IMR-90 (cell line): ENCODE measurements around the gene PRKRA. TPM values are rescaled to one million over a fixed set of nuclear protein-coding genes. Genes with fewer than 3 reads are reported as not detected.

ENCODE experiments used
- ATAC-seq: fragments of 200-7000 bp; cut with Tn5 transposase; 2 replicates; pipeline ENCODE4 v1.9.1; 2020; ENCODE audit warnings: low read depth, mild to moderate bottlenecking, moderate library complexity
- BruUV-seq: library from RNA; stranded (reverse); fragments of 400-500 nt; replicated peaks from 2 replicates; lab custom pipeline; 2021; lab: Mats Ljungman, UMichigan
- CTCF ChIA-PET: fragments of 300-600 bp; formaldehyde crosslinking; extraction: SDS; loops from one replicate; lab custom pipeline; 2021; ENCODE audit warnings: antibody characterized with exemption; lab: Yijun Ruan, JAX
- POLR2A ChIA-PET: fragments of 300-600 bp; sonication (Branson Sonifier 250); formaldehyde crosslinking; loops from one replicate; lab custom pipeline; 2022; ENCODE audit warnings: antibody characterized with exemption; ENCODE audit not compliant: unreplicated experiment; lab: Charles Lee
- DNase-seq: peaks from one replicate; pipeline ENCODE4 v3.0.0; 2013
- H2AFZ ChIP-seq: replicated peaks from 2 replicates; pipeline ENCODE3; 2013; ENCODE audit warnings: low read length, mild to moderate bottlenecking; ENCODE audit not compliant: poor library complexity
- H2AK5ac ChIP-seq: 2 replicates; pipeline ENCODE4 v1.6.1; 2013; ENCODE audit warnings: low read depth, low read length, inconsistent platforms
- H2AK9ac ChIP-seq: replicated peaks from 2 replicates; pipeline ENCODE3; 2013; ENCODE audit warnings: mild to moderate bottlenecking, low read depth, low read length, moderate library complexity; ENCODE audit not compliant: poor library complexity
- H2BK120ac ChIP-seq: 2 replicates; pipeline ENCODE4 v1.6.1; 2013; ENCODE audit warnings: low read depth, low read length, inconsistent platforms
- H2BK15ac ChIP-seq: 3 replicates; pipeline ENCODE4 v1.6.1; 2013; ENCODE audit warnings: low read depth, low read length, inconsistent platforms
- H2BK20ac ChIP-seq: 2 replicates; pipeline ENCODE4 v1.6.1; 2013; ENCODE audit warnings: low read depth, mild to moderate bottlenecking, inconsistent platforms, low read length, moderate library complexity
- H2BK5ac ChIP-seq: 2 replicates; pipeline ENCODE4 v1.6.1; 2013; ENCODE audit warnings: mild to moderate bottlenecking, low read depth, low read length, inconsistent platforms; ENCODE audit not compliant: poor library complexity, severe bottlenecking
- H3K14ac ChIP-seq: replicated peaks from 2 replicates; pipeline ENCODE4 v1.6.1; 2013; ENCODE audit warnings: low read depth, low read length, inconsistent platforms
- H3K18ac ChIP-seq: 2 replicates; pipeline ENCODE4 v1.6.1; 2013; ENCODE audit warnings: low read depth, low read length, control low read depth
- H3K23ac ChIP-seq: 2 replicates; pipeline ENCODE4 v1.6.1; 2013; ENCODE audit warnings: low read depth, low read length, inconsistent platforms
- H3K27ac ChIP-seq: 2 replicates; pipeline ENCODE4 v1.5.1; 2013; ENCODE audit warnings: mild to moderate bottlenecking, control low read depth, low read length; ENCODE audit not compliant: insufficient read depth
- H3K27me3 ChIP-seq: 2 replicates; pipeline ENCODE4 v1.6.1; 2013; ENCODE audit warnings: low read length; ENCODE audit not compliant: control insufficient read depth, insufficient read depth
- H3K36me3 ChIP-seq: 2 replicates; pipeline ENCODE4 v1.6.1; 2013; ENCODE audit warnings: low read length, mixed read lengths; ENCODE audit not compliant: control insufficient read depth, insufficient read depth
- H3K4ac ChIP-seq: 2 replicates; pipeline ENCODE4 v1.6.1; 2013; ENCODE audit warnings: low read depth, low read length, inconsistent platforms
- H3K4me1 ChIP-seq: 2 replicates; pipeline ENCODE4 v1.6.1; 2013; ENCODE audit warnings: low read length, mixed read lengths; ENCODE audit not compliant: control insufficient read depth, insufficient read depth
- H3K4me2 ChIP-seq: 2 replicates; pipeline ENCODE4 v1.6.1; 2013; ENCODE audit warnings: low read depth, mild to moderate bottlenecking, control low read depth, low read length, moderate library complexity
- H3K4me3 ChIP-seq: 2 replicates; pipeline ENCODE4 v1.5.1; 2013; ENCODE audit warnings: low read depth, mild to moderate bottlenecking, control low read depth, low read length, moderate library complexity; ENCODE audit not compliant: insufficient read depth
- H3K56ac ChIP-seq: 2 replicates; pipeline ENCODE4 v1.6.1; 2013; ENCODE audit warnings: low read length, inconsistent platforms; ENCODE audit not compliant: insufficient read depth; ENCODE audit errors: extremely low read depth
- H3K79me1 ChIP-seq, 2 experiments: 2 replicates each; pipeline ENCODE4 v1.6.1; 2013; ENCODE audit warnings: low read length in 2 of 2, inconsistent platforms in 1 of 2, low read depth in 1 of 2
- H3K9ac ChIP-seq: 2 replicates; pipeline ENCODE4 v1.6.1; 2013; ENCODE audit warnings: low read depth, low read length, control low read depth
- H3K9me1 ChIP-seq: 2 replicates; pipeline ENCODE4 v1.6.1; 2013; ENCODE audit warnings: low read length, inconsistent platforms; ENCODE audit not compliant: insufficient read depth
- H3K9me3 ChIP-seq: 2 replicates; pipeline ENCODE4 v1.6.1; 2013; ENCODE audit warnings: low read length; ENCODE audit not compliant: control insufficient read depth, insufficient read depth
- H4K20me1 ChIP-seq: 2 replicates; pipeline ENCODE4 v1.6.1; 2013; ENCODE audit warnings: low read length, inconsistent platforms; ENCODE audit not compliant: insufficient read depth
- H4K5ac ChIP-seq: 2 replicates; pipeline ENCODE4 v1.6.1; 2013; ENCODE audit warnings: mild to moderate bottlenecking, low read depth, low read length, control low read depth
- H4K8ac ChIP-seq, 2 experiments: 2 replicates each; pipeline ENCODE4 v1.6.1; 2013; ENCODE audit warnings: low read depth in 2 of 2, low read length in 2 of 2, control low read depth in 1 of 2, inconsistent platforms in 1 of 2
- H4K91ac ChIP-seq: 2 replicates; pipeline ENCODE4 v1.6.1; 2013; ENCODE audit warnings: low read depth, low read length, inconsistent platforms; ENCODE audit not compliant: insufficient read depth
- MAFK ChIP-seq: IDR thresholded peaks from 2 replicates; pipeline ENCODE4 v1.6.1; 2012; ENCODE audit warnings: low read depth, low read length, improper control_type of control experiment
- RAD21 ChIP-seq: IDR thresholded peaks from 2 replicates; pipeline ENCODE4 v1.6.1; 2012; ENCODE audit warnings: low read length, improper control_type of control experiment
- RCOR1 ChIP-seq: IDR thresholded peaks from 2 replicates; pipeline ENCODE4 v1.6.1; 2012; ENCODE audit warnings: mild to moderate bottlenecking, low read length, improper control_type of control experiment; ENCODE audit not compliant: insufficient replicate concordance
- SMC3 ChIP-seq: fragments of 150-350 bp; IDR thresholded peaks from 2 replicates; pipeline ENCODE4 v1.6.1; 2016; ENCODE audit warnings: low read depth, mild to moderate bottlenecking, antibody characterized with exemption, low read length, moderate library complexity
- WGBS, 2 experiments: methylation state at CpG; one replicate each; pipeline versions ENCODE4 v1.1.5 to v1.1.7; 2013; ENCODE audit warnings: missing lambda C conversion rate in 2 of 2; ENCODE audit not compliant: insufficient read length in 1 of 2; ENCODE audit errors: extremely low coverage in 2 of 2; 5-methylcytosine and 5-hydroxymethylcytosine counted together
- dilution Hi-C: fragments of 300-500 bp; cut with HindIII; formaldehyde crosslinking; loops from one replicate; pipeline ENCODE4 v1.14.3; 2018; ENCODE audit warnings: low sequenced_read_pairs; ENCODE audit not compliant: unreplicated experiment
- in situ Hi-C: fragments of 300-500 bp; cut with MboI; formaldehyde crosslinking; loops from 3 replicates; pipeline ENCODE4 v1.14.3; 2019; ENCODE audit warnings: low sequenced_read_pairs, inconsistent platforms, mixed read lengths
- intact Hi-C: fragments of 100-400 bp; cut with micrococcal nuclease; formaldehyde crosslinking; loops from 2 replicates; pipeline ENCODE4 v1.10.0; 2022
- polyA plus RNA-seq, 3 experiments: library from polyadenylated mRNA; depleted of rRNA; stranded (reverse); fragments of >200 nt; gene quantifications; 2 replicates each; pipeline ENCODE4 v1.2.3, GENCODE V29; 2012; ENCODE audit warnings: low replicate concordance in 1 of 3
- total RNA-seq: library from RNA; depleted of rRNA; stranded (reverse); fragments of >200 nt; gene quantifications from 2 replicates; pipeline ENCODE4 v1.2.3, GENCODE V29; 2012
- TF ChIP-seq, protein P1 (sequence below): conservative IDR thresholded peaks from 2 replicates; pipeline ENCODE4 v1.5.1; 2012; ENCODE audit warnings: mild to moderate bottlenecking, low read depth, low read length, improper control_type of control experiment

PRKRA gene
- total and polyA plus RNA-seq, 2 of the 4 experiments (the other 2 are of a cell fraction): 39.5 to 53.6 TPM

GRCh38 chr2:178419123-178419522 lies 31.9 kb downstream of the PRKRA start:
- dilution Hi-C loops: no loop called here
- Histone ChIP-seq H4K5ac (no peak overlapping the region), H3K23ac (no peak overlapping the region), H3K9ac (no peak overlapping the region), H4K20me1 (no peaks in the 10 kb centered on the region), H3K56ac (no peak overlapping the region), H2BK20ac (no peak overlapping the region), H3K79me1 (peaks cover 20 to 40% of the 10 kb centered on the region in 2 experiments), H4K8ac (no peak overlapping the region), H2BK5ac (no peak overlapping the region), H4K91ac (no peak overlapping the region), H3K27ac (no peak overlapping the region), H2AK5ac (no peak overlapping the region), H2BK120ac (no peak overlapping the region), H3K9me3 (no peaks in the 10 kb centered on the region), H2BK15ac (no peak overlapping the region), H3K4ac (no peak overlapping the region), H3K9me1 (peaks cover 3% of the 10 kb centered on the region; the same call in 1 of the 2 replicates), H3K4me1 (0 out of 2 replicates have a peak, but pooled peaks cover 2% of the 10 kb centered on the region), H3K27me3 (no peaks in the 10 kb centered on the region), H3K14ac (no peak overlapping the region), H3K36me3 (no peaks in the 10 kb centered on the region), H2AK9ac (no peak overlapping the region), H3K4me2 (no peak overlapping the region), H3K18ac (no peak overlapping the region), H3K4me3 (no peak overlapping the region), H2AFZ (no peak overlapping the region)
- BruUV-seq: no TSS peak
- DNase-seq: peak; percentile 61
- in situ Hi-C loops: loop anchor here (5.0 kb wide), 1 partner anchor 287 kb away; no protein-coding TSS in a partner anchor
- ATAC-seq: peak; percentile 63
- peak; percentile 60 for TF ChIP-seq RAD21
- TF ChIP-seq, protein P1, sequence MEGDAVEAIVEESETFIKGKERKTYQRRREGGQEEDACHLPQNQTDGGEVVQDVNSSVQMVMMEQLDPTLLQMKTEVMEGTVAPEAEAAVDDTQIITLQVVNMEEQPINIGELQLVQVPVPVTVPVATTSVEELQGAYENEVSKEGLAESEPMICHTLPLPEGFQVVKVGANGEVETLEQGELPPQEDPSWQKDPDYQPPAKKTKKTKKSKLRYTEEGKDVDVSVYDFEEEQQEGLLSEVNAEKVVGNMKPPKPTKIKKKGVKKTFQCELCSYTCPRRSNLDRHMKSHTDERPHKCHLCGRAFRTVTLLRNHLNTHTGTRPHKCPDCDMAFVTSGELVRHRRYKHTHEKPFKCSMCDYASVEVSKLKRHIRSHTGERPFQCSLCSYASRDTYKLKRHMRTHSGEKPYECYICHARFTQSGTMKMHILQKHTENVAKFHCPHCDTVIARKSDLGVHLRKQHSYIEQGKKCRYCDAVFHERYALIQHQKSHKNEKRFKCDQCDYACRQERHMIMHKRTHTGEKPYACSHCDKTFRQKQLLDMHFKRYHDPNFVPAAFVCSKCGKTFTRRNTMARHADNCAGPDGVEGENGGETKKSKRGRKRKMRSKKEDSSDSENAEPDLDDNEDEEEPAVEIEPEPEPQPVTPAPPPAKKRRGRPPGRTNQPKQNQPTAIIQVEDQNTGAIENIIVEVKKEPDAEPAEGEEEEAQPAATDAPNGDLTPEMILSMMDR: peak; percentile 53
- TF ChIP-seq MAFK: no peak
- no peak for TF ChIP-seq RCOR1
- TF ChIP-seq SMC3: peak; percentile 47; the same call in 1 of the 2 replicates
- ChIA-PET CTCF (interaction anchor here (0.7 to 2.7 kb wide), 15 partner anchors 13 to 307 kb away, joined by 3 to 18 read pairs (median 4); partner anchors contain the start of gene RBM45), POLR2A (interaction anchor here (0.6 to 0.9 kb wide), 2 partner anchors 36 to 63 kb away, joined by 4 to 12 read pairs; no protein-coding TSS in a partner anchor)
- WGBS, 2 experiments: no CpG with 5 or more reads among the region's 1 CpG
- intact Hi-C loops: loop anchor here (1.0 to 2.0 kb wide), 2 partner anchors 307 to 438 kb away; partner anchors contain the start of gene RBM45
